Adrenal gland (tissue), 12 donors: ENCODE data around the gene TUBE1. TPM values are rescaled to one million over a fixed set of nuclear protein-coding genes. Genes with fewer than 3 reads are reported as not detected.

Source experiments
- DNase-seq, 7 donors: peaks; one replicate each; pipeline ENCODE4 v3.0.0-alpha.2; 2019 to 2020
- H3K27ac ChIP-seq, 5 donors: fragments of 200-600 bp; sonication (generic) in 4 of 5; 1 replicate in 3 of 5; 2 replicates in 2 of 5; pipeline versions ENCODE4 v1.5.1 to v1.8.0; 2016 to 2020; ENCODE audit warnings: mild to moderate bottlenecking in 1 of 5
- H3K27me3 ChIP-seq: fragments of 200-600 bp; 2 replicates; pipeline ENCODE4 v1.8.0; 2021
- H3K36me3 ChIP-seq, 2 donors: fragments of 200-600 bp; replicated peaks in 1 of 2; 1 replicate in 1 of 2; 2 replicates in 1 of 2; pipeline versions ENCODE4 v1.5.1 to v1.8.0; 2018 to 2022
- H3K4me1 ChIP-seq, 2 donors: fragments of 200-600 bp; replicated peaks in 1 of 2; 1 replicate in 1 of 2; 2 replicates in 1 of 2; pipeline versions ENCODE4 v1.5.1 to v1.8.0; 2018 to 2021
- H3K4me3 ChIP-seq, 4 donors: fragments of 200-600 bp; sonication (generic) in 3 of 4; one replicate each; pipeline ENCODE4 v1.5.1; 2016 to 2018
- H3K9me3 ChIP-seq, 3 donors: fragments of 200-600 bp; sonication (generic) in 1 of 3; replicated peaks in 1 of 3; 1 replicate in 2 of 3; 2 replicates in 1 of 3; pipeline versions ENCODE4 v1.5.1 to v1.8.0; 2016 to 2021
- CTCF ChIP-seq, 6 experiments: fragments of 450-650 bp in 4 of 6; fragments of 200-600 bp in 2 of 6; sonication (generic) in 1 of 6; IDR thresholded peaks; 1 replicate in 5 of 6; 2 replicates in 1 of 6; pipeline versions ENCODE4 v1.5.1 to v1.8.0; 2016 to 2021; ENCODE audit warnings: antibody characterized with exemption in 6 of 6, mild to moderate bottlenecking in 2 of 6, moderate library complexity in 1 of 6
- POLR2A ChIP-seq, 2 donors: fragments of 450-650 bp; IDR thresholded peaks; one replicate each; pipeline ENCODE4 v1.6.1; 2017; ENCODE audit warnings: antibody characterized with exemption in 2 of 2, mild to moderate bottlenecking in 2 of 2, moderate library complexity in 1 of 2
- WGBS, 4 donors: extraction: QIAGEN DNeasy Blood & Tissue Kit in 2 of 4; methylation state at CpG; one replicate each; pipeline versions ENCODE4 v1.1.5 to v1.1.7; 2013 to 2017; 5-methylcytosine and 5-hydroxymethylcytosine counted together
- intact Hi-C, 2 donors: fragments of 100-400 bp; cut with DNase I; formaldehyde crosslinking; loops; one replicate each; pipeline versions ENCODE4 v1.14.1 to v1.15.0; 2022 to 2023
- polyA plus RNA-seq, 3 donors: library from polyadenylated mRNA; stranded (reverse); fragments of 200-250 nt in 2 of 3; fragments of 350-450 nt in 1 of 3; fragmentation: Illumina TruSeq in 1 of 3; extraction: RNeasy Lipid Tissue Mini Kit (QIAGEN cat#74804) in 1 of 3; gene quantifications; one replicate each; pipeline ENCODE4 v1.2.3, GENCODE V29; 2013 to 2014
- total RNA-seq, 9 donors: library from RNA; depleted of rRNA in 4 of 9; stranded (reverse); fragments of >200 nt in 4 of 9; fragments of 120-200 nt in 1 of 9; fragmentation: NEBNext Ultra II Directional in 1 of 9; extraction: Animal tissue kit (Norgen Biotek cat#: 25700) in 1 of 9; gene quantifications; one replicate each; pipeline versions ENCODE4 v1.1.0 to v1.2.4, GENCODE V29; 2013 to 2023
- donor health status: healthy with polysubstance abuse.
- donor health status: Bipolar disorder and iron deficiency.
- donor health status: DM: yes; HTN: yes; CAD: no.
- donor health status: DM: no; HTN: no; CAD: no.
- donor health status: DM: no; HTN: no; CAD: no.
- donor health status: DM: yes; HTN: yes; CAD: no.

The TUBE1 gene
- total and polyA plus RNA-seq, 12 donors: 11.1 to 50.0 (median 19.6) TPM

- 17 to 20% (median 17%) methylated on average over 7 of the region's 7 CpGs for WGBS, 4 donors
- peaks cover 8 to 21% of the 10 kb centered on the region in 2 donors for H3K4me1 ChIP-seq
- TF ChIP-seq CTCF (IDR thresholded peaks at IDR 0.05) (no peak), POLR2A (IDR thresholded peaks at IDR 0.05) (no peak)
- peak overlapping the region; percentile 14 to 91 (median 80) for H3K27ac ChIP-seq
- no peak for DNase-seq
- no peaks in the 10 kb centered on the region for H3K27me3 ChIP-seq
- H3K9me3 ChIP-seq: no peaks in the 10 kb centered on the region
- H3K4me3 ChIP-seq: peak overlapping the region; percentile 7 to 81 (median 64)
- intact Hi-C loops: no loop called here
- peaks cover 0 to 5% of the 10 kb centered on the region in 2 donors for H3K36me3 ChIP-seq
These were observed 634 bp upstream of the TUBE1 start for GRCh38 chr6:112087916-112088315.

GRCh38 chr6:112086744-112087135, 542 bp downstream of the TUBE1 start:
- Histone ChIP-seq H3K27ac (peak overlapping the region; percentile 14 to 91 (median 80)), H3K9me3 (no peaks in the 10 kb centered on the region), H3K4me3 (peak overlapping the region; percentile 14 to 81 (median 44)), H3K4me1 (peaks cover 8 to 21% of the 10 kb centered on the region in 2 donors), H3K27me3 (no peaks in the 10 kb centered on the region), H3K36me3 (peaks cover 0 to 5% of the 10 kb centered on the region in 2 donors)
- no peak for TF ChIP-seq POLR2A (IDR thresholded peaks at IDR 0.05)
- TF ChIP-seq CTCF (IDR thresholded peaks at IDR 0.05): peak in 2 of 6 experiments; percentile 19 to 26
- WGBS, 4 donors: 0% methylated on average over 8 of the region's 8 CpGs
- DNase-seq: peak in 1 of 7 donors; percentile 8
- intact Hi-C loops: no loop called here

- H3K4me3 ChIP-seq: no peak overlapping the region
- H3K36me3 ChIP-seq: peaks cover 0 to 9% of the 10 kb centered on the region in 2 donors
- DNase-seq: peak in 6 of 7 donors; percentile 18 to 75 (median 50)
- no peak overlapping the region for H3K27ac ChIP-seq
- no peaks in the 10 kb centered on the region for H3K27me3 ChIP-seq
- TF ChIP-seq POLR2A (IDR thresholded peaks at IDR 0.05) (no peak), CTCF (IDR thresholded peaks at IDR 0.05) (no peak)
- no peaks in the 10 kb centered on the region for H3K9me3 ChIP-seq
- peaks cover 8 to 21% of the 10 kb centered on the region in 2 donors for H3K4me1 ChIP-seq
- intact Hi-C loops: no loop called here
- WGBS, 4 donors: 67 to 75% (median 73%) methylated on average over 8 of the region's 8 CpGs
These were observed 1.8 kb downstream of the TUBE1 start for GRCh38 chr6:112085286-112086065.

GRCh38 chr6:112081569-112081968, 5.7 kb downstream of the TUBE1 start:
- WGBS, 4 donors: 93 to 98% (median 95%) methylated on average over 4 of the region's 4 CpGs

More at GRCh38 chr6:112081569-112081968, 5.7 kb downstream of the TUBE1 start:
- DNase-seq: no peak
- intact Hi-C loops: loop anchor here in 1 of 2 donors (5.0 kb wide), 1 partner anchor 81 kb away; no protein-coding TSS in a partner anchor
- Histone ChIP-seq H3K36me3 (peaks cover 0 to 30% of the 10 kb centered on the region in 2 donors), H3K4me1 (peaks cover 3 to 17% of the 10 kb centered on the region in 2 donors), H3K4me3 (no peak overlapping the region), H3K27me3 (no peaks in the 10 kb centered on the region), H3K9me3 (no peaks in the 10 kb centered on the region), H3K27ac (no peak overlapping the region)
- TF ChIP-seq CTCF (IDR thresholded peaks at IDR 0.05): no peak
- no peak for TF ChIP-seq POLR2A (IDR thresholded peaks at IDR 0.05)
